A549 (cell line): ENCODE measurements around the gene CHCT1. TPM values are rescaled to one million over a fixed set of nuclear protein-coding genes. Genes with fewer than 3 reads are reported as not detected.

Source experiments
- ATAC-seq, 2 experiments: fragments of 200-7000 bp in 1 of 2; fragments of >200 bp in 1 of 2; cut with Nextera tagmentation in 1 of 2; cut with Tn5 transposase in 1 of 2; 3 replicates each; pipeline versions ENCODE4 v1.8.0 to v1.9.1; 2018 to 2020; ENCODE audit warnings: mild to moderate bottlenecking in 1 of 2, moderate library complexity in 1 of 2
- CTCF ChIA-PET: fragments of 300-600 bp; sonication (Branson Sonifier 250); formaldehyde crosslinking; extraction: SDS; loops from one replicate; lab custom pipeline; 2021; ENCODE audit warnings: antibody characterized with exemption, inconsistent platforms; lab: Yijun Ruan, JAX
- POLR2A ChIA-PET: fragments of 350-600 bp; formaldehyde crosslinking; extraction: SDS; loops from one replicate; lab custom pipeline; 2021; ENCODE audit warnings: antibody characterized with exemption, inconsistent platforms; lab: Yijun Ruan, JAX
- DNase-seq, 2 experiments: peaks; one replicate each; pipeline versions ENCODE4 v3.0.0 to v3.0.0-alpha.2; 2011 to 2016; ENCODE audit warnings: low read depth in 1 of 2, low spot score in 1 of 2
- FAIRE-seq: peaks from 2 replicates; lab custom pipeline; 2011; peaks lifted over from hg19 to GRCh38; lab: Jason Lieb, UNC
- H3K27ac ChIP-seq, 2 experiments: fragments of >200 bp; sonication (Bioruptor Twin); formaldehyde crosslinking; 3 replicates each; pipeline ENCODE4 v1.5.1; 2016 to 2017
- H3K4me1 ChIP-seq: fragments of >200 bp; sonication (Bioruptor Twin); formaldehyde crosslinking; 3 replicates; pipeline ENCODE4 v1.6.1; 2016
- H3K4me2 ChIP-seq: fragments of >200 bp; sonication (Bioruptor Twin); formaldehyde crosslinking; 3 replicates; pipeline ENCODE4 v1.6.1; 2016
- H3K4me3 ChIP-seq: fragments of >200 bp; sonication (Bioruptor Twin); formaldehyde crosslinking; 3 replicates; pipeline ENCODE4 v1.5.1; 2016
- H3K9me3 ChIP-seq: fragments of >200 bp; sonication (Bioruptor Twin); formaldehyde crosslinking; 3 replicates; pipeline ENCODE4 v1.6.1; 2016
- CBX2 ChIP-seq: fragments of 200-600 bp; sonication (generic); IDR thresholded peaks from 2 replicates; pipeline ENCODE4 v1.6.1; 2016; ENCODE audit warnings: low read depth, mild to moderate bottlenecking, borderline replicate concordance
- CEBPB ChIP-seq, 2 experiments: fragments of >200 bp in 1 of 2; sonication (Bioruptor Twin) in 1 of 2; formaldehyde crosslinking in 1 of 2; IDR thresholded peaks; 2 replicates each; pipeline ENCODE4 v1.6.1; 2012 to 2016
- CHD4 ChIP-seq: fragments of 200-600 bp; sonication (generic); IDR thresholded peaks from 2 replicates; pipeline ENCODE4 v1.6.1; 2016; ENCODE audit warnings: antibody characterized with exemption, mild to moderate bottlenecking, borderline replicate concordance
- EP300 ChIP-seq, 2 experiments: fragments of >200 bp; sonication (Bioruptor Twin); formaldehyde crosslinking; IDR thresholded peaks; 2 replicates in 1 of 2; 3 replicates in 1 of 2; pipeline ENCODE4 v1.6.1; 2016 to 2017
- ESRRA ChIP-seq: fragments of 150-350 bp; IDR thresholded peaks from 2 replicates; pipeline ENCODE4 v1.6.1; 2014; ENCODE audit warnings: mild to moderate bottlenecking, low read length, borderline replicate concordance
- FOSB ChIP-seq: fragments of 250-450 bp; sonication (Bioruptor Pico); IDR thresholded peaks from 2 replicates; pipeline ENCODE4 v1.5.0; 2020; ENCODE audit warnings: mild to moderate bottlenecking, moderate library complexity
- HDAC2 ChIP-seq: fragments of 200-600 bp; sonication (generic); IDR thresholded peaks from 2 replicates; pipeline ENCODE4 v1.6.1; 2016
- HOXA7 ChIP-seq: fragments of 250-450 bp; sonication (Bioruptor Pico); IDR thresholded peaks from 2 replicates; pipeline ENCODE4 v1.5.0; 2020; ENCODE audit warnings: mild to moderate bottlenecking, moderate library complexity
- HOXB5 ChIP-seq: fragments of 250-450 bp; sonication (Bioruptor Pico); IDR thresholded peaks from 2 replicates; pipeline ENCODE4 v1.5.0; 2020; ENCODE audit warnings: mild to moderate bottlenecking, moderate library complexity
- MAFK ChIP-seq: fragments of 450-650 bp; IDR thresholded peaks from 2 replicates; pipeline ENCODE4 v1.6.1; 2014; ENCODE audit not compliant: partially characterized antibody
- MAZ ChIP-seq: fragments of 150-350 bp; IDR thresholded peaks from 2 replicates; pipeline ENCODE4 v1.6.1; 2014; ENCODE audit warnings: antibody characterized with exemption, low read depth, low read length, borderline replicate concordance
- POLR2AphosphoS2 ChIP-seq: conservative IDR thresholded peaks from 2 replicates; pipeline ENCODE4 v1.6.1; 2012; ENCODE audit warnings: low read length, improper control_type of control experiment, inconsistent platforms
- RNF2 ChIP-seq: fragments of 200-600 bp; sonication (generic); IDR thresholded peaks from 2 replicates; pipeline ENCODE4 v1.6.1; 2016; ENCODE audit warnings: low read depth, mild to moderate bottlenecking, antibody characterized with exemption, moderate library complexity, borderline replicate concordance
- SMC3 ChIP-seq: fragments of >200 bp; sonication (Bioruptor Twin); formaldehyde crosslinking; IDR thresholded peaks from 3 replicates; pipeline ENCODE4 v1.6.1; 2018; ENCODE audit warnings: inconsistent platforms
- ZC3H11A ChIP-seq: fragments of 450-650 bp; IDR thresholded peaks from 2 replicates; pipeline ENCODE4 v1.6.1; 2014; ENCODE audit warnings: antibody characterized with exemption, mild to moderate bottlenecking
- WGBS: methylation state at CpG from one replicate; pipeline ENCODE4 v1.1.6; 2017; ENCODE audit errors: missing lambda C conversion rate; 5-methylcytosine and 5-hydroxymethylcytosine counted together
- polyA plus RNA-seq, 4 experiments: library from polyadenylated mRNA; depleted of rRNA in 3 of 4; stranded (reverse); fragments of >200 nt; fragmentation: RNase III in 1 of 4; extraction: RNeasy Plus Mini Kit Qiagen cat#74134 plus additional on column Dnase treatment in 1 of 4; gene quantifications; 2 replicates in 3 of 4; 3 replicates in 1 of 4; pipeline ENCODE4 v1.2.3, GENCODE V29; 2011 to 2017
- TF ChIP-seq, protein P1 (sequence below): fragments of 150-350 bp; IDR thresholded peaks from 2 replicates; pipeline ENCODE4 v1.6.1; 2014; ENCODE audit warnings: low read depth, mild to moderate bottlenecking, low read length
- TF ChIP-seq, protein P2 (sequence below): fragments of >200 bp; sonication (Bioruptor Twin); formaldehyde crosslinking; IDR thresholded peaks from 3 replicates; pipeline ENCODE4 v1.6.1; 2016
- TF ChIP-seq, protein P3 (sequence below): fragments of >200 bp; sonication (Bioruptor Twin); formaldehyde crosslinking; IDR thresholded peaks from 2 replicates; pipeline ENCODE4 v1.6.1; 2016
- TF ChIP-seq, protein P4 (sequence below): fragments of 450-650 bp; IDR thresholded peaks from 2 replicates; pipeline ENCODE4 v1.6.1; 2014; ENCODE audit warnings: antibody characterized with exemption
- TF ChIP-seq, protein P5 (sequence below): fragments of 200-600 bp; sonication (generic); IDR thresholded peaks from 2 replicates; pipeline ENCODE4 v1.6.1; 2016; ENCODE audit warnings: antibody characterized with exemption, mild to moderate bottlenecking, moderate library complexity

Gene CHCT1
- polyA plus RNA-seq, 2 of the 4 experiments (the other 2 are of a cell fraction) = 0.10 TPM; not detected in 1

DNA sequence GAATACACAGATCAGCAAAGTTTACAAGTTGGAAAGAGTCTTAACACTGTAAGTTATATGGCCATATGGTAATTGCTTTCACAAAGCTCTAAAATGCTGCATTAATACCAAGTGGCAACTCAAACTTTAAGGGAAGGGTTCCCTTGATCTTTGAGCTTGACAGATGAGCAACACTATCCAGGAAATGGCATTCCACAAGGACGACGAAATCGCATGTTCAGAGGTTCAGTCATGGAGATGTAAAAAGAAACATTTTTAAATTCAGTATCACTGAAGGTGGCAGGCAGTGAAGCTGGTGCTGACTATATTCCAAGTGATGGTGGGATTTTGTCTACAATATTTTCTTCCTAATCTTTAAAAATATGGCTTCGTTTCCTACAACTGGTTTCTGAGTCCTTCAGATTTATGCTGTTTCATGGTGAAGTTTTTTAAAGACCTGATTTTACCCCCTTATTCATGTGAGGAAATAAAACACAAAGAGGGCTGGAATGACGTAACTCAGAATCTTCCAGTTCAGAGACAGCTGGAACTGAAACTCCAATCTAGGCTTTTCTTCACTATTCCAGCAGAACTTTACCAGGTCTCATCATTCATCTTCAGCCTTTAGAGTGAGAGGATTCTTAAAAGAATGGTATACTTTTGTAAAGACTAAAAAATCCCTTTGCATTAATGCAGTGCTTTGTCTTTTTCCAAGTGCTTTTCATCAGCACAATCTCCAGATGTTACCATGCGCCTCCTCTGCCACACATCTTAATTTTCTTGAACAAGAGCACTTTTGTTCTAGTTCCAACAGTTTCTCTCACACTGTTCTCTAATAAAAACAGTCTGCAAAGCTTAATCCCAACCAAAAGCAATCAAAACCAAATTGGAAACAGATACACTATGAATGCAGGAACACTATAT lies 20.2 kb downstream of the CHCT1 start (continued):
- TF ChIP-seq, protein P1, sequence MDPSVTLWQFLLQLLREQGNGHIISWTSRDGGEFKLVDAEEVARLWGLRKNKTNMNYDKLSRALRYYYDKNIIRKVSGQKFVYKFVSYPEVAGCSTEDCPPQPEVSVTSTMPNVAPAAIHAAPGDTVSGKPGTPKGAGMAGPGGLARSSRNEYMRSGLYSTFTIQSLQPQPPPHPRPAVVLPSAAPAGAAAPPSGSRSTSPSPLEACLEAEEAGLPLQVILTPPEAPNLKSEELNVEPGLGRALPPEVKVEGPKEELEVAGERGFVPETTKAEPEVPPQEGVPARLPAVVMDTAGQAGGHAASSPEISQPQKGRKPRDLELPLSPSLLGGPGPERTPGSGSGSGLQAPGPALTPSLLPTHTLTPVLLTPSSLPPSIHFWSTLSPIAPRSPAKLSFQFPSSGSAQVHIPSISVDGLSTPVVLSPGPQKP = no peak
- no peak for TF ChIP-seq RNF2
- no peak for TF ChIP-seq HOXB5 (CRISPR knock-in tag)

DNA sequence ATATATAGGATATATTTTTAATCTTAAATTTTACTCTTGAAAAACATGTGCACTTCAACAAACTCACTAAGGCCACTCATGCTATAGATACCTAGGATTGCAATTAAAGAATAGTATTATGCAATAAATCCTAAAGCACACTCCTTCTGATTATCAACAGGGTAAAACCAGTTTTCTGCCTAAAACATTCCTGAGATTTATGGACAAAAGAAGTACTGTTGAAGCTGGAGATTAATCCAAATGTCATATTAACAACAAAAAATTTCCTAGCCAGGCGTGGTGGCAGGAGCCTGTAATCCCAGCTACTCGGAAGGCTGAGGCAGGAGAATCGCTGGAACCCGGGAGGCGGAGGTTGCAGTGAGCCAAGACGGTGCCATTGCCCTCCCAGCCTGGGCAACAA lies 21.4 kb downstream of the CHCT1 start:
- no peak for DNase-seq
- WGBS = over 99% methylated on average over 6 of the region's 6 CpGs
- POLR2A ChIA-PET = no interaction called here
- Histone ChIP-seq H3K4me1 (peaks cover 5% of the 10 kb centered on the region; the same call in 2 of the 3 replicates), H3K9me3 (no peaks in the 10 kb centered on the region), H3K4me2 (no peak overlapping the region), H3K27ac (no peak overlapping the region), H3K4me3 (no peak overlapping the region)
- CTCF ChIA-PET = no interaction called here
- no peak for ATAC-seq
- FAIRE-seq = no peak
- TF ChIP-seq CEBPB (IDR thresholded peaks at IDR 0.05) (0 out of 4 replicates have a peak, but pooled peaks have one; percentile 12 to 20), FOSB (no peak)
- TF ChIP-seq, protein P2, sequence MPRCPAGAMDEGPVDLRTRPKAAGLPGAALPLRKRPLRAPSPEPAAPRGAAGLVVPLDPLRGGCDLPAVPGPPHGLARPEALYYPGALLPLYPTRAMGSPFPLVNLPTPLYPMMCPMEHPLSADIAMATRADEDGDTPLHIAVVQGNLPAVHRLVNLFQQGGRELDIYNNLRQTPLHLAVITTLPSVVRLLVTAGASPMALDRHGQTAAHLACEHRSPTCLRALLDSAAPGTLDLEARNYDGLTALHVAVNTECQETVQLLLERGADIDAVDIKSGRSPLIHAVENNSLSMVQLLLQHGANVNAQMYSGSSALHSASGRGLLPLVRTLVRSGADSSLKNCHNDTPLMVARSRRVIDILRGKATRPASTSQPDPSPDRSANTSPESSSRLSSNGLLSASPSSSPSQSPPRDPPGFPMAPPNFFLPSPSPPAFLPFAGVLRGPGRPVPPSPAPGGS = no peak

DNA sequence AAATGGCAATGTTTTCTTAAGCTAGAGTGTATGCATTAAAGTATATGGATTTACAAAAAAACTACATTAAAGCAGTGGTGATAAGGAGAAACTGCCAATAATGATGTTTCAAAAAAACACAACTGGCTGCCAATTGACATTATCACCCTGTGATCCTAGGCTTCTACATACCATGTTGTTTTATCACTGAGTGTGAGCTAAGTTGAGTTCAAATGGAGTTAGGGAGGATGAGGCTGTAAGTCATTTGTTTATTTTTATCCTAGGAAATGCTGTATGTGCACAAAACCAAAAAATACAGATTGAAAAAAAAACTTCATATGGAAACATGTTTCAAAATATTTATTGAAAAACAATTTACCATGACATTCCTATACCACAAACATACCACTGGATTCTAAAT lies 22.9 kb downstream of the CHCT1 start:
- ATAC-seq = no peak
- Histone ChIP-seq H3K9me3 (no peaks in the 10 kb centered on the region), H3K27ac (no peak overlapping the region)
- CTCF ChIA-PET = interaction anchor here (0.8 to 1.6 kb wide), 4 partner anchors 8 to 23 kb away, joined by 3 to 5 read pairs (median 3); partner anchors contain the start of gene CHCT1
- TF ChIP-seq MAFK (peak; percentile 52), CBX2 (no peak)
- TF ChIP-seq, all 56 proteins: peak for 1
- DNase-seq = no peak
- H3K4me2 ChIP-seq = no peak overlapping the region
- no peak overlapping the region for H3K4me3 ChIP-seq
- POLR2A ChIA-PET = no interaction called here
- peaks cover 5% of the 10 kb centered on the region; the same call in 1 of the 3 replicates for H3K4me1 ChIP-seq
- FAIRE-seq = no peak

DNA sequence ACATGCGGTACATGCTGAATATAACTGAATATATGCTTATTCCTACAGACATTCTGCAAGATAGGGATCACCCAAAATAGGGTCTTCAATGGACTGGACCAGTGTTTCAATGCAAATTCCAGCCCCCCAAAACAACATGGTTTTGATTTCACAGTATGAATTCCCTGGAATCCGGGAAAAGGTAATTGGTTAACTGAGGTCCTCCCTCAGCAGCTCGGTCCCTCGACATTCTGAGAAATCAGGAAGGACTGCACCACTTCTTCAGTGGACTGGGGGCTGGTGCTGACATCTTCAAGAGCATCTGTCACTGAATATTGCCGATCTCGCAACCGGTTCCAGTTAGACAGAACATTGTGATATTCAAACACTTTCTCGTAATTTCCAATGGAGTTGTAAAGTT lies 25.1 kb downstream of the CHCT1 start:
- CTCF ChIA-PET = interaction anchor here (0.7 to 1.2 kb wide), 3 partner anchors 13 to 308 kb away, joined by 3 read pairs; no protein-coding TSS in a partner anchor
- H3K4me3 ChIP-seq = no peak overlapping the region
- H3K27ac ChIP-seq = no peak overlapping the region
- no peak overlapping the region for H3K4me2 ChIP-seq
- FAIRE-seq (no peak), ATAC-seq (no peak), DNase-seq (no peak)
- 95% methylated on average over 8 of the region's 8 CpGs for WGBS
- no peaks in the 10 kb centered on the region for H3K9me3 ChIP-seq
- POLR2A ChIA-PET = no interaction called here
- H3K4me1 ChIP-seq = peaks cover 2% of the 10 kb centered on the region; the same call in 1 of the 3 replicates
- TF ChIP-seq POLR2AphosphoS2 = no peak
- TF ChIP-seq, protein P3, sequence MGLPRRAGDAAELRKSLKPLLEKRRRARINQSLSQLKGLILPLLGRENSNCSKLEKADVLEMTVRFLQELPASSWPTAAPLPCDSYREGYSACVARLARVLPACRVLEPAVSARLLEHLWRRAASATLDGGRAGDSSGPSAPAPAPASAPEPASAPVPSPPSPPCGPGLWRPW = no peak
- no peak for TF ChIP-seq EP300 (IDR thresholded peaks at IDR 0.05)
- TF ChIP-seq CHD4 = no peak
- TF ChIP-seq, protein P1 = no peak
- no peak for TF ChIP-seq SMC3
- no peak for TF ChIP-seq ZC3H11A
- TF ChIP-seq, protein P4, sequence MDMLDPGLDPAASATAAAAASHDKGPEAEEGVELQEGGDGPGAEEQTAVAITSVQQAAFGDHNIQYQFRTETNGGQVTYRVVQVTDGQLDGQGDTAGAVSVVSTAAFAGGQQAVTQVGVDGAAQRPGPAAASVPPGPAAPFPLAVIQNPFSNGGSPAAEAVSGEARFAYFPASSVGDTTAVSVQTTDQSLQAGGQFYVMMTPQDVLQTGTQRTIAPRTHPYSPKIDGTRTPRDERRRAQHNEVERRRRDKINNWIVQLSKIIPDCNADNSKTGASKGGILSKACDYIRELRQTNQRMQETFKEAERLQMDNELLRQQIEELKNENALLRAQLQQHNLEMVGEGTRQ = no peak
- TF ChIP-seq MAFK = no peak
- TF ChIP-seq HOXA7 = no peak
- TF ChIP-seq MAZ = no peak
- no peak for TF ChIP-seq HDAC2
- TF ChIP-seq ESRRA = no peak
- TF ChIP-seq, protein P5, sequence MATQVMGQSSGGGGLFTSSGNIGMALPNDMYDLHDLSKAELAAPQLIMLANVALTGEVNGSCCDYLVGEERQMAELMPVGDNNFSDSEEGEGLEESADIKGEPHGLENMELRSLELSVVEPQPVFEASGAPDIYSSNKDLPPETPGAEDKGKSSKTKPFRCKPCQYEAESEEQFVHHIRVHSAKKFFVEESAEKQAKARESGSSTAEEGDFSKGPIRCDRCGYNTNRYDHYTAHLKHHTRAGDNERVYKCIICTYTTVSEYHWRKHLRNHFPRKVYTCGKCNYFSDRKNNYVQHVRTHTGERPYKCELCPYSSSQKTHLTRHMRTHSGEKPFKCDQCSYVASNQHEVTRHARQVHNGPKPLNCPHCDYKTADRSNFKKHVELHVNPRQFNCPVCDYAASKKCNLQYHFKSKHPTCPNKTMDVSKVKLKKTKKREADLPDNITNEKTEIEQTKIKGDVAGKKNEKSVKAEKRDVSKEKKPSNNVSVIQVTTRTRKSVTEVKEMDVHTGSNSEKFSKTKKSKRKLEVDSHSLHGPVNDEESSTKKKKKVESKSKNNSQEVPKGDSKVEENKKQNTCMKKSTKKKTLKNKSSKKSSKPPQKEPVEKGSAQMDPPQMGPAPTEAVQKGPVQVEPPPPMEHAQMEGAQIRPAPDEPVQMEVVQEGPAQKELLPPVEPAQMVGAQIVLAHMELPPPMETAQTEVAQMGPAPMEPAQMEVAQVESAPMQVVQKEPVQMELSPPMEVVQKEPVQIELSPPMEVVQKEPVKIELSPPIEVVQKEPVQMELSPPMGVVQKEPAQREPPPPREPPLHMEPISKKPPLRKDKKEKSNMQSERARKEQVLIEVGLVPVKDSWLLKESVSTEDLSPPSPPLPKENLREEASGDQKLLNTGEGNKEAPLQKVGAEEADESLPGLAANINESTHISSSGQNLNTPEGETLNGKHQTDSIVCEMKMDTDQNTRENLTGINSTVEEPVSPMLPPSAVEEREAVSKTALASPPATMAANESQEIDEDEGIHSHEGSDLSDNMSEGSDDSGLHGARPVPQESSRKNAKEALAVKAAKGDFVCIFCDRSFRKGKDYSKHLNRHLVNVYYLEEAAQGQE = no peak
- TF ChIP-seq CBX2 = no peak
